ENCODE results near the gene CHRNA10. TPM values are rescaled to one million over a fixed set of nuclear protein-coding genes. Genes with fewer than 3 reads are reported as not detected.
A peak's percentile ranks its signal among the peaks of the same experiment; 100 is the strongest.

CHRNA10 gene
- total RNA-seq, 2 donors from 2014 or later, result 3.4 to 6.6 TPM

- H3K27ac Mint-ChIP-seq, result peak overlapping the region in 1 of 2 donors; percentile 32
- ATAC-seq (no peak), DNase-seq (ENCODE audit: low spot score) (no peak)
- H3K27me3 Mint-ChIP-seq, result no peaks in the 10 kb centered on the region
- H3K36me3 Mint-ChIP-seq, result peaks cover 47% of the 10 kb centered on the region
- H3K4me1 Mint-ChIP-seq (ENCODE audit: low read depth in 2 of 2), result peaks cover 0 to 2% of the 10 kb centered on the region in 2 donors
- no peaks in the 10 kb centered on the region for H3K9me3 Mint-ChIP-seq
- no peak overlapping the region for H3K4me3 Mint-ChIP-seq
Observed at GRCh38 chr11:3679077-3679476, 7.9 kb upstream of the CHRNA10 start.

- H3K9me3 Mint-ChIP-seq, result no peaks in the 10 kb centered on the region
- no peak overlapping the region for H3K27ac Mint-ChIP-seq
- peaks cover 40% of the 10 kb centered on the region for H3K36me3 Mint-ChIP-seq
- DNase-seq (ENCODE audit: low spot score) (no peak), ATAC-seq (peak in 1 of 2 donors; percentile 31)
- peaks cover 0 to 5% of the 10 kb centered on the region in 2 donors for H3K4me1 Mint-ChIP-seq (ENCODE audit: low read depth in 2 of 2)
- no peak overlapping the region for H3K4me3 Mint-ChIP-seq
- no peaks in the 10 kb centered on the region for H3K27me3 Mint-ChIP-seq
Observed at GRCh38 chr11:3675971-3676370, 4.8 kb upstream of the CHRNA10 start.

- no peak for DNase-seq (ENCODE audit: low spot score)
- H3K36me3 Mint-ChIP-seq, result peaks cover 28% of the 10 kb centered on the region
- peaks cover 0 to 5% of the 10 kb centered on the region in 2 donors for H3K4me1 Mint-ChIP-seq (ENCODE audit: low read depth in 2 of 2)
- no peak for ATAC-seq
- H3K27ac Mint-ChIP-seq, result no peak overlapping the region
- no peak overlapping the region for H3K4me3 Mint-ChIP-seq
- H3K27me3 Mint-ChIP-seq, result no peaks in the 10 kb centered on the region
- H3K9me3 Mint-ChIP-seq, result no peaks in the 10 kb centered on the region
Observed at GRCh38 chr11:3674189-3674588, 3.0 kb upstream of the CHRNA10 start.

- Mint-ChIP-seq H3K36me3 (peaks cover 7% of the 10 kb centered on the region), H3K4me1 (ENCODE audit: low read depth in 2 of 2) (peaks cover 0 to 3% of the 10 kb centered on the region in 2 donors), H3K9me3 (no peaks in the 10 kb centered on the region), H3K27me3 (no peaks in the 10 kb centered on the region), H3K27ac (no peak overlapping the region), H3K4me3 (no peak overlapping the region)
- ATAC-seq (peak in 1 of 2 donors; percentile 35), DNase-seq (ENCODE audit: low spot score) (no peak)
Observed at GRCh38 chr11:3669742-3670183, 1.4 kb downstream of the CHRNA10 start.

GRCh38 chr11:3669128-3669527, 2.1 kb downstream of the CHRNA10 start:
- H3K4me1 Mint-ChIP-seq (ENCODE audit: low read depth in 2 of 2), result peaks cover 0 to 3% of the 10 kb centered on the region in 2 donors
- peak; percentile 17 to 39 for ATAC-seq
- H3K4me3 Mint-ChIP-seq, result no peak overlapping the region
- H3K27me3 Mint-ChIP-seq, result no peaks in the 10 kb centered on the region
- no peak for DNase-seq (ENCODE audit: low spot score)
- peaks cover 7% of the 10 kb centered on the region for H3K36me3 Mint-ChIP-seq
- H3K27ac Mint-ChIP-seq, result no peak overlapping the region
- H3K9me3 Mint-ChIP-seq, result no peaks in the 10 kb centered on the region

- Mint-ChIP-seq H3K27ac (no peak overlapping the region), H3K4me3 (no peak overlapping the region), H3K36me3 (peaks cover under 1% of the 10 kb centered on the region), H3K4me1 (ENCODE audit: low read depth in 2 of 2) (peaks cover 0 to 3% of the 10 kb centered on the region in 2 donors), H3K27me3 (no peaks in the 10 kb centered on the region), H3K9me3 (no peaks in the 10 kb centered on the region)
- ATAC-seq, result no peak
- no peak for DNase-seq (ENCODE audit: low spot score)
Observed at GRCh38 chr11:3667149-3668035, 3.8 kb downstream of the CHRNA10 start.

GRCh38 chr11:3666023-3666530, 5.1 kb downstream of the CHRNA10 start:
- Mint-ChIP-seq H3K4me3 (no peak overlapping the region), H3K27me3 (no peaks in the 10 kb centered on the region), H3K9me3 (no peaks in the 10 kb centered on the region), H3K27ac (no peak overlapping the region), H3K36me3 (no peaks in the 10 kb centered on the region), H3K4me1 (ENCODE audit: low read depth in 2 of 2) (no peaks in the 10 kb centered on the region)
- ATAC-seq (no peak), DNase-seq (ENCODE audit: low spot score) (no peak)

- ATAC-seq (no peak), DNase-seq (ENCODE audit: low spot score) (no peak)
- Mint-ChIP-seq H3K36me3 (no peaks in the 10 kb centered on the region), H3K27ac (no peak overlapping the region), H3K4me3 (no peak overlapping the region), H3K4me1 (ENCODE audit: low read depth in 2 of 2) (no peaks in the 10 kb centered on the region), H3K27me3 (no peaks in the 10 kb centered on the region), H3K9me3 (no peaks in the 10 kb centered on the region)
Observed at GRCh38 chr11:3665336-3666022, 5.7 kb downstream of the CHRNA10 start.

- H3K4me1 Mint-ChIP-seq (ENCODE audit: low read depth in 2 of 2), result no peaks in the 10 kb centered on the region
- no peak for ATAC-seq
- H3K27me3 Mint-ChIP-seq, result peaks cover 0 to under 1% of the 10 kb centered on the region in 2 donors
- H3K36me3 Mint-ChIP-seq, result no peaks in the 10 kb centered on the region
- no peak overlapping the region for H3K27ac Mint-ChIP-seq
- no peak overlapping the region for H3K4me3 Mint-ChIP-seq
- DNase-seq (ENCODE audit: low spot score), result no peak
- no peaks in the 10 kb centered on the region for H3K9me3 Mint-ChIP-seq
Observed at GRCh38 chr11:3664032-3664630, 7.1 kb downstream of the CHRNA10 start.

- H3K9me3 Mint-ChIP-seq, result no peaks in the 10 kb centered on the region
- peaks cover 6 to 8% of the 10 kb centered on the region in 2 donors for H3K27me3 Mint-ChIP-seq
- H3K27ac Mint-ChIP-seq, result no peak overlapping the region
- DNase-seq (ENCODE audit: low spot score), result no peak
- ATAC-seq, result no peak
- no peaks in the 10 kb centered on the region for H3K4me1 Mint-ChIP-seq (ENCODE audit: low read depth in 2 of 2)
- H3K4me3 Mint-ChIP-seq, result no peak overlapping the region
- H3K36me3 Mint-ChIP-seq, result no peaks in the 10 kb centered on the region
Observed at GRCh38 chr11:3662856-3663255, 8.3 kb downstream of the CHRNA10 start.

- ATAC-seq (no peak), DNase-seq (ENCODE audit: low spot score) (no peak)
- Mint-ChIP-seq H3K4me1 (ENCODE audit: low read depth in 2 of 2) (no peaks in the 10 kb centered on the region), H3K4me3 (no peak overlapping the region), H3K36me3 (no peaks in the 10 kb centered on the region), H3K27ac (no peak overlapping the region), H3K27me3 (peaks cover 6 to 8% of the 10 kb centered on the region in 2 donors), H3K9me3 (no peaks in the 10 kb centered on the region)
Observed at GRCh38 chr11:3660960-3661359, 10.2 kb downstream of the CHRNA10 start.

- peak in 1 of 2 donors; percentile 21 for ATAC-seq
- no peak overlapping the region for H3K4me3 Mint-ChIP-seq
- H3K36me3 Mint-ChIP-seq, result no peaks in the 10 kb centered on the region
- H3K27ac Mint-ChIP-seq, result no peak overlapping the region
- no peak for DNase-seq (ENCODE audit: low spot score)
- no peaks in the 10 kb centered on the region for H3K4me1 Mint-ChIP-seq (ENCODE audit: low read depth in 2 of 2)
- peaks cover 8% of the 10 kb centered on the region in 2 donors for H3K27me3 Mint-ChIP-seq
- H3K9me3 Mint-ChIP-seq, result no peaks in the 10 kb centered on the region
Observed at GRCh38 chr11:3659595-3660515, 11.3 kb downstream of the CHRNA10 start.

- H3K9me3 Mint-ChIP-seq, result no peaks in the 10 kb centered on the region
- DNase-seq (ENCODE audit: low spot score), result no peak
- no peaks in the 10 kb centered on the region for H3K4me1 Mint-ChIP-seq (ENCODE audit: low read depth in 2 of 2)
- no peaks in the 10 kb centered on the region for H3K36me3 Mint-ChIP-seq
- H3K27ac Mint-ChIP-seq, result no peak overlapping the region
- H3K27me3 Mint-ChIP-seq, result peaks cover 8% of the 10 kb centered on the region in 2 donors
- no peak overlapping the region for H3K4me3 Mint-ChIP-seq
- no peak for ATAC-seq
Observed at GRCh38 chr11:3658252-3658651, 12.9 kb downstream of the CHRNA10 start.
